DOHH2 (cell line): ENCODE results near the gene GFM1.

Source experiments
- H3F3A ChIP-seq: fragments of 200-600 bp; sonication (generic), shearing (Covaris generic); 2 replicates; pipeline ENCODE4 v1.6.0; 2016; ENCODE audit warnings: antibody characterized with exemption, mild to moderate bottlenecking; ENCODE audit not compliant: control insufficient read depth, insufficient read depth
- H3K27ac ChIP-seq: fragments of 200-600 bp; sonication (generic); 2 replicates; pipeline ENCODE4 v1.5.1; 2014; ENCODE audit warnings: low read depth, mild to moderate bottlenecking, low read length, moderate library complexity
- H3K27me3 ChIP-seq: fragments of 200-600 bp; sonication (generic); 2 replicates; pipeline ENCODE4 v1.6.1; 2014; ENCODE audit warnings: mild to moderate bottlenecking, low read length, mixed read lengths; ENCODE audit not compliant: control insufficient read depth
- H3K36me3 ChIP-seq: fragments of 200-600 bp; sonication (generic); 2 replicates; pipeline ENCODE4 v1.6.1; 2014; ENCODE audit warnings: mild to moderate bottlenecking, low read length, moderate library complexity, mixed read lengths; ENCODE audit not compliant: control insufficient read depth
- H3K4me1 ChIP-seq: fragments of 200-600 bp; sonication (generic); 2 replicates; pipeline ENCODE4 v1.6.1; 2014; ENCODE audit warnings: mild to moderate bottlenecking, low read length, mixed read lengths; ENCODE audit not compliant: control insufficient read depth
- H3K4me2 ChIP-seq: fragments of 200-600 bp; sonication (generic); 2 replicates; pipeline ENCODE4 v1.6.0; 2014; ENCODE audit warnings: mild to moderate bottlenecking, low read length, moderate library complexity
- H3K4me3 ChIP-seq: fragments of 200-600 bp; sonication (generic); 2 replicates; pipeline ENCODE4 v1.5.1; 2014; ENCODE audit warnings: mild to moderate bottlenecking, low read length, mixed read lengths
- H3K79me2 ChIP-seq: fragments of 200-600 bp; sonication (generic); 2 replicates; pipeline ENCODE4 v1.6.1; 2014; ENCODE audit warnings: mild to moderate bottlenecking, low read length, mixed read lengths; ENCODE audit not compliant: control insufficient read depth
- H3K9me2 ChIP-seq: fragments of 200-600 bp; sonication (generic); replicated peaks from 2 replicates; pipeline ENCODE4 v1.6.1; 2014; ENCODE audit warnings: mild to moderate bottlenecking, low read length, mixed read lengths; ENCODE audit not compliant: control insufficient read depth
- H3K9me3 ChIP-seq: fragments of 200-600 bp; sonication (generic); 2 replicates; pipeline ENCODE4 v1.6.1; 2014; ENCODE audit warnings: antibody characterized with exemption, low read length, mixed read lengths; ENCODE audit not compliant: control insufficient read depth, insufficient read depth
- H4K20me1 ChIP-seq: fragments of 200-600 bp; sonication (generic); 2 replicates; pipeline ENCODE4 v1.6.0; 2014; ENCODE audit warnings: low read depth, mild to moderate bottlenecking, antibody characterized with exemption, low read length, moderate library complexity; ENCODE audit not compliant: control insufficient read depth, insufficient read depth
- EZH2phosphoT487 ChIP-seq: fragments of 200-600 bp; sonication (generic); IDR thresholded peaks from 2 replicates; pipeline ENCODE4 v1.6.1; 2017; ENCODE audit warnings: borderline replicate concordance, mild to moderate bottlenecking, antibody characterized with exemption, low read length, moderate library complexity, mixed read lengths
- TF ChIP-seq, protein P1 (sequence below): fragments of 200-600 bp; sonication (generic); IDR thresholded peaks from one replicate; pipeline ENCODE4 v1.5.1; 2014; ENCODE audit warnings: antibody characterized with exemption, mild to moderate bottlenecking, low read depth, low read length; ENCODE audit not compliant: poor library complexity, severe bottlenecking

GFM1 gene

DNA sequence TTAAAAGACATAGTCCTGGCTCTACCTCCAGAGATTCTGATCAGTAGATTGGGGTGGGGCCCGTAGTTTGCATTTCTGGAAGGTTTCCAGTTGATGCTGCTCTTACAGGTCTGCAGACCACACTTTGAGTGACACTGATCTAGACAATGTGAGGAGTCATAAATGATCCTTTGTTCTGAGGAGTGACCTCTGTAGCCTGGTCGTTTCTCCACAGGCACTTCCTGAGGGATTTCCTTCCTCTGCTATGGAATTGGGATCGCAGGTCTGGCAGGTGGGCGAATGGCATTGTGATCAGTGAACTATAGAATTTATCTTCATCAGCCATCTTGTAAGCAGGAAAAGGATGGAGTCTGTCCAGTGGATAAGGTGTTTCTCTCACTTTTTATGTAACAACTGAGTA is 5.5 kb downstream of the GFM1 start:
- H3K9me3 ChIP-seq, result no peaks in the 10 kb centered on the region
- H3K9me2 ChIP-seq, result no peaks in the 10 kb centered on the region
- H3K79me2 ChIP-seq, result peaks cover 37% of the 10 kb centered on the region
- H3K4me2 ChIP-seq, result no peak overlapping the region
- H4K20me1 ChIP-seq, result no peaks in the 10 kb centered on the region
- H3K4me3 ChIP-seq, result no peak overlapping the region
- H3K4me1 ChIP-seq, result peaks cover 15% of the 10 kb centered on the region
- TF ChIP-seq, protein P1, sequence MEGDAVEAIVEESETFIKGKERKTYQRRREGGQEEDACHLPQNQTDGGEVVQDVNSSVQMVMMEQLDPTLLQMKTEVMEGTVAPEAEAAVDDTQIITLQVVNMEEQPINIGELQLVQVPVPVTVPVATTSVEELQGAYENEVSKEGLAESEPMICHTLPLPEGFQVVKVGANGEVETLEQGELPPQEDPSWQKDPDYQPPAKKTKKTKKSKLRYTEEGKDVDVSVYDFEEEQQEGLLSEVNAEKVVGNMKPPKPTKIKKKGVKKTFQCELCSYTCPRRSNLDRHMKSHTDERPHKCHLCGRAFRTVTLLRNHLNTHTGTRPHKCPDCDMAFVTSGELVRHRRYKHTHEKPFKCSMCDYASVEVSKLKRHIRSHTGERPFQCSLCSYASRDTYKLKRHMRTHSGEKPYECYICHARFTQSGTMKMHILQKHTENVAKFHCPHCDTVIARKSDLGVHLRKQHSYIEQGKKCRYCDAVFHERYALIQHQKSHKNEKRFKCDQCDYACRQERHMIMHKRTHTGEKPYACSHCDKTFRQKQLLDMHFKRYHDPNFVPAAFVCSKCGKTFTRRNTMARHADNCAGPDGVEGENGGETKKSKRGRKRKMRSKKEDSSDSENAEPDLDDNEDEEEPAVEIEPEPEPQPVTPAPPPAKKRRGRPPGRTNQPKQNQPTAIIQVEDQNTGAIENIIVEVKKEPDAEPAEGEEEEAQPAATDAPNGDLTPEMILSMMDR, result no peak
- no peak for TF ChIP-seq EZH2phosphoT487
- H3F3A ChIP-seq, result 0 out of 2 replicates have a peak, but pooled peaks cover 3% of the 10 kb centered on the region
- H3K27me3 ChIP-seq, result no peaks in the 10 kb centered on the region
- H3K36me3 ChIP-seq, result peaks cover 77% of the 10 kb centered on the region
- H3K27ac ChIP-seq, result no peak overlapping the region

DNA sequence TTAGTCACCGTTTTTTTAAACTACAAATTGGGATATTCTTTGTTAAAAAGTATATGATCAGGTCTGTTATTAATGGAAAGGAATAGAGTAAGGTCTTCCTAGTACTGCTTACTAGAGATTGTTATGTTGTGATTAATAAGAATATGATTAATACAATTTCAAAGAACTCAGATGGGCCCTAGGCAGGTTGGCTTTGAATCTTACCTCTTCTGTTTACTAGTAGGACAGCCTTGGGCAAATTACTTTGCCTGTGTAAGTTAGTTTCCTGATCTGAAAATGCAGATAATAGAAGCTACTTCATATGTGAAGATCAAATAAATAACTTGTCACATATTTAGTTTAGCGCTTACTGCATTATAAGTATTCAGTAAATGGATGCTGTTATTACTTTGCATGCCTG is 6.9 kb downstream of the GFM1 start:
- Histone ChIP-seq H3K36me3 (peaks cover 82% of the 10 kb centered on the region), H3K4me1 (peaks cover 5% of the 10 kb centered on the region), H3K9me2 (no peaks in the 10 kb centered on the region), H3K27ac (no peak overlapping the region), H3F3A (0 out of 2 replicates have a peak, but pooled peaks cover 3% of the 10 kb centered on the region), H3K4me2 (no peak overlapping the region), H3K79me2 (peaks cover 23% of the 10 kb centered on the region), H3K4me3 (no peak overlapping the region), H3K27me3 (no peaks in the 10 kb centered on the region), H4K20me1 (no peaks in the 10 kb centered on the region), H3K9me3 (no peaks in the 10 kb centered on the region)
- TF ChIP-seq EZH2phosphoT487, result no peak
- TF ChIP-seq, protein P1, result no peak

DNA sequence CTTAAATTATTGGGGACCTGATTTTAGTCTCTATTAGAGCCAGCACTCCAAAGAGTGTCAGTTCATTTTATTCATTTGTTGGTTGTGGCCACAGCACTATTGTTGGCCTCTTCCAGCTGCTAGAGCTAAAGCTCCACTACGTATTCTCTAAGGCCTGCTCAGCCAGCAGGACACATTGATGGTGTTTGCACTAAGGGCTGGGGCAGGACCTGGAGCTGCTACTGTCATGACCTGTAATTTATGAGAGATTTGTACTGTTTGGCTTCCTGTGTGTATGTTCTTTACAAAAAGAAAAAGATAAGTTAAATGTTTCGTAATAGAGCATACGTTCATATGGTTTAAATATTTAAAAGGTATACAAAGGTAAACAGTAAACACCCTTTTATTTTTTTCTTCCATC is 8.1 kb downstream of the GFM1 start:
- H3K4me2 ChIP-seq, result no peak overlapping the region
- peaks cover 76% of the 10 kb centered on the region for H3K36me3 ChIP-seq
- H3K27ac ChIP-seq, result no peak overlapping the region
- no peaks in the 10 kb centered on the region for H3K9me2 ChIP-seq
- peaks cover 11% of the 10 kb centered on the region for H3K79me2 ChIP-seq
- no peaks in the 10 kb centered on the region for H3K4me1 ChIP-seq
- no peaks in the 10 kb centered on the region for H3K27me3 ChIP-seq
- H3F3A ChIP-seq, result 0 out of 2 replicates have a peak, but pooled peaks cover 3% of the 10 kb centered on the region
- H3K9me3 ChIP-seq, result no peaks in the 10 kb centered on the region
- no peak overlapping the region for H3K4me3 ChIP-seq
- no peaks in the 10 kb centered on the region for H4K20me1 ChIP-seq
- no peak for TF ChIP-seq EZH2phosphoT487
- TF ChIP-seq, protein P1, result no peak
